K562 (cell line): Measurements from ENCODE around the gene LAPTM5. TPM values are rescaled to one million over a fixed set of nuclear protein-coding genes. Genes with fewer than 3 reads are reported as not detected.

Experiments used
- BHLHE40 ChIP-seq: IDR thresholded peaks from 2 replicates; pipeline ENCODE4 v1.6.1; 2011; ENCODE audit warnings: low read length, improper control_type of control experiment
- CBX3 ChIP-seq, 2 experiments: IDR thresholded peaks; 1 replicate in 1 of 2; 2 replicates in 1 of 2; pipeline ENCODE4 v1.6.1; 2012; ENCODE audit warnings: inconsistent platforms in 2 of 2, low read length in 2 of 2, borderline replicate concordance in 1 of 2, control low read depth in 1 of 2
- CHAMP1 ChIP-seq: fragments of 450-650 bp; IDR thresholded peaks from 2 replicates; pipeline ENCODE4 v1.6.1; 2016; ENCODE audit warnings: mild to moderate bottlenecking
- CREB1 ChIP-seq, 2 experiments: sonication (generic) in 1 of 2; formaldehyde crosslinking in 1 of 2; IDR thresholded peaks; 2 replicates each; pipeline versions ENCODE4 v1.6.1 to v1.8.0; 2012 to 2022; ENCODE audit warnings: inconsistent platforms in 1 of 2, mild to moderate bottlenecking in 1 of 2, missing genetic modification reagents in 1 of 2, moderate library complexity in 1 of 2
- ELF1 ChIP-seq: fragments of 200-800 bp; sonication (Bioruptor generic); IDR thresholded peaks from 2 replicates; pipeline ENCODE4 v1.6.1; 2016; ENCODE audit warnings: missing genetic modification characterization, missing compliant biosample characterization
- FOS ChIP-seq: IDR thresholded peaks from 3 replicates; pipeline ENCODE4 v1.6.1; 2011; ENCODE audit not compliant: insufficient read length; ENCODE audit errors: extremely low read depth
- FOXP1 ChIP-seq: sonication (generic); formaldehyde crosslinking; IDR thresholded peaks from 2 replicates; pipeline ENCODE4 v1.8.0; 2022; ENCODE audit warnings: mild to moderate bottlenecking, missing genetic modification reagents
- GATA2 ChIP-seq: sonication (generic); formaldehyde crosslinking; IDR thresholded peaks from 2 replicates; pipeline ENCODE4 v1.4.0; 2020; ENCODE audit warnings: mild to moderate bottlenecking, missing genetic modification reagents
- LCOR ChIP-seq: sonication (generic); formaldehyde crosslinking; IDR thresholded peaks from 2 replicates; pipeline ENCODE4 v1.8.0; 2022; ENCODE audit warnings: mild to moderate bottlenecking, missing genetic modification reagents
- MAFG ChIP-seq: fragments of 450-650 bp; conservative IDR thresholded peaks from 2 replicates; pipeline ENCODE4 v1.6.1; 2016; ENCODE audit warnings: missing genetic modification characterization, missing compliant biosample characterization
- MCM7 ChIP-seq, 2 experiments: fragments of 450-650 bp; IDR thresholded peaks; 2 replicates each; pipeline ENCODE4 v1.6.1; 2016 to 2018
- MXD1 ChIP-seq: fragments of 250-450 bp; sonication (Bioruptor Pico); IDR thresholded peaks from 2 replicates; pipeline ENCODE4 v1.8.0; 2021; ENCODE audit warnings: borderline replicate concordance, mild to moderate bottlenecking, moderate library complexity; ENCODE audit not compliant: poor library complexity, severe bottlenecking
- NELFE ChIP-seq: IDR thresholded peaks from 2 replicates; pipeline ENCODE4 v1.6.1; 2011; ENCODE audit warnings: mild to moderate bottlenecking; ENCODE audit not compliant: insufficient read depth, insufficient read length
- NFXL1 ChIP-seq: fragments of 450-650 bp; formaldehyde crosslinking; IDR thresholded peaks from 2 replicates; pipeline ENCODE4 v1.4.0; 2021; ENCODE audit warnings: mild to moderate bottlenecking
- NONO ChIP-seq, 2 experiments: fragments of 200-400 bp in 1 of 2; fragments of 450-650 bp in 1 of 2; formaldehyde crosslinking in 1 of 2; IDR thresholded peaks; 2 replicates each; pipeline ENCODE4 v1.6.1; 2017; ENCODE audit warnings: low read depth in 2 of 2, mild to moderate bottlenecking in 2 of 2, moderate library complexity in 2 of 2, low read length in 1 of 2
- NR2F6 ChIP-seq: fragments of 450-650 bp; formaldehyde crosslinking; IDR thresholded peaks from 2 replicates; pipeline ENCODE4 v1.4.0; 2020; ENCODE audit warnings: mild to moderate bottlenecking
- PHF8 ChIP-seq: fragments of 200-600 bp; sonication (generic); IDR thresholded peaks from 2 replicates; pipeline ENCODE4 v1.6.1; 2012; ENCODE audit warnings: mixed run types, mild to moderate bottlenecking, inconsistent platforms, low read length, moderate library complexity, borderline replicate concordance
- PYGO2 ChIP-seq: fragments of 450-650 bp; IDR thresholded peaks from 2 replicates; pipeline ENCODE4 v1.6.1; 2016; ENCODE audit warnings: mild to moderate bottlenecking, missing genetic modification characterization, moderate library complexity, missing compliant biosample characterization
- SREBF2 ChIP-seq: sonication (generic); formaldehyde crosslinking; IDR thresholded peaks from 2 replicates; pipeline ENCODE4 v1.4.0; 2020; ENCODE audit warnings: mild to moderate bottlenecking, missing genetic modification reagents
- ZBTB1 ChIP-seq: sonication (generic); formaldehyde crosslinking; IDR thresholded peaks from 2 replicates; pipeline ENCODE4 v1.8.1; 2023; ENCODE audit warnings: missing genetic modification reagents, low read depth, mild to moderate bottlenecking, borderline replicate concordance
- ZBTB17 ChIP-seq: fragments of 450-650 bp; formaldehyde crosslinking; IDR thresholded peaks from 2 replicates; pipeline ENCODE4 v1.4.0; 2020; ENCODE audit warnings: mild to moderate bottlenecking
- ZNF124 ChIP-seq: sonication (generic); formaldehyde crosslinking; IDR thresholded peaks from 2 replicates; pipeline ENCODE4 v1.8.1; 2022; ENCODE audit warnings: missing genetic modification reagents
- ZNF717 ChIP-seq: fragments of 250-450 bp; sonication (Bioruptor Pico); IDR thresholded peaks from 2 replicates; pipeline ENCODE4 v1.5.0; 2021
- polyA plus RNA-seq, 8 experiments: library from polyadenylated mRNA; depleted of rRNA in 4 of 8; stranded (reverse) in 5 of 8; unstranded in 3 of 8; fragments of >200 nt; fragmentation: Nextera tagmentation in 2 of 8; fragmentation: Illumina TruSeq in 1 of 8; extraction: Ambion mirVana in 2 of 8; extraction: Trizol in 1 of 8; gene quantifications; 2 replicates each; pipeline versions ENCODE4 v1.2.1 to v1.2.3, GENCODE V29; 2011 to 2014; ENCODE audit warnings: inconsistent platforms in 1 of 8, missing spikeins in 1 of 8
- total RNA-seq, 7 experiments: library from RNA; depleted of rRNA in 6 of 7; stranded (reverse); fragments of >200 nt in 6 of 7; fragmentation: Illumina TruSeq in 2 of 7; extraction: Trizol in 2 of 7; gene quantifications; 2 replicates each; pipeline versions ENCODE4 v1.2.1 to v1.2.3, GENCODE V29; 2011 to 2021; ENCODE audit warnings: low replicate concordance in 1 of 7

The LAPTM5 gene
- total and polyA plus RNA-seq, 9 of the 15 experiments (the other 6 are each of a cell fraction or from before 2014, with no cell fraction given), result 2.4 to 47.3 (median 20.3) TPM

DNA sequence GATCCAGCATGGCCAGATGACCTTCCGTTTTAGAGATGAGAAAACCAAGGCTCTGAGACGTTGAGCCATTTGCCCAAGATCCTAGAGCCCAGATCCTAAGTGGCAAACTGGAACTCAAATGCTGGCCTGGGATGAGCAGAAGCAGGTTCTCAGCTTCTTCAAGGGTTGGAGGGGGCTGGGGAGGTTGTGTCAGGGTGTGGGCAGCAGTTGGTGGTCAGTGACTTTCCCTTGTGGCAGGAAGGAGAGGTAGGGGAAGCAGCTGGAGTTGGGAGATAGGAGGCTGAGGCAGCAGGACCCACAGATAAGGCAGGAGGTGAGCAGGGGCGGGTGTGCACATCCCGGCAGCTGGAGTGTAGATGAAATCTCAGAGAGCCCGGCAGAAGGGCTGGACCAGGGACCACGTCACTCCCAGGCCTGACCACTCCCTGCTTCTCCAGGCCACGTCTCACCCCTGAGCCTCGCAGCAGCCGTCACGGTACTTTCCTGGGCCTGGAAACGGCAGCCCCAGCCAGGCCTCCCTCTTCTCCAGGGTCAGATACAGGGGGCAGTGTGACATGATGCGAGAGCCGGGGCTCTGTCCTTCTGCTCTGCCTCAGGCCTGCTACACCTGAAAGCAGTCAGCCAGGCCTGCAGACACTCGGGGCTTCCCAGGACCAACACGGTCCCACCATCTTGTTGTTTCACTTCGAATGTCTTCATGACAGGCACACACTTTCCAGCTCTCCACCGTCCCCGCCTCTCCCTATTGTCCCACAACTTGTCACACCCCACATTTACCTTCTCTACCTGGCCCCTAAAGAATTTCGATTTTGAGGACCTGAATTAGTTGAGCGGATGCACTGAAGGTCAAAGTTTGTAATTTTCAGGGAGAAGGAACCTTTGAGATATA is 11.5 kb upstream of the LAPTM5 start (continued):
- TF ChIP-seq ELF1 (peak; percentile 47; the same call in 1 of the 2 replicates), ZNF717 (CRISPR knock-in tag) (no peak), MXD1 (CRISPR knock-in tag) (peak; percentile 2), BHLHE40 (peak; percentile 95), CREB1 (IDR thresholded peaks at IDR 0.05) (peak; percentile 92), CREB1 (CRISPR knock-in tag; IDR thresholded peaks at IDR 0.05) (peak; percentile 90), NONO (IDR thresholded peaks at IDR 0.05; ENCODE audit: low read depth in 2 of 2, low read length in 1 of 2) (peak in 1 of 2 experiments; percentile 96; a peak in 2 of 4 replicates), LCOR (peak; percentile 97), NFXL1 (0 out of 2 replicates have a peak, but pooled peaks have one; percentile 12), MCM7 (IDR thresholded peaks at IDR 0.05) (peak in 1 of 2 experiments; percentile 98; a peak in 2 of 4 replicates), PYGO2 (peak; percentile 97), GATA2 (CRISPR knock-in tag) (peak; percentile 100), CHAMP1 (peak; percentile 99), FOS (peak; percentile 47), ZBTB17 (CRISPR knock-in tag) (peak; percentile 90), PHF8 (peak; percentile 57; the same call in 1 of the 2 replicates), ZBTB1 (CRISPR knock-in tag) (peak; percentile 86; the same call in 1 of the 2 replicates), FOXP1 (peak; percentile 96), MAFG (tag) (peak; percentile 71; the same call in 1 of the 2 replicates), SREBF2 (CRISPR knock-in tag) (no peak), CBX3 (IDR thresholded peaks at IDR 0.05; ENCODE audit: borderline replicate concordance in 1 of 2, low read length in 2 of 2) (peak in 1 of 2 experiments; percentile 93; a peak in 2 of 3 replicates), NELFE (peak; percentile 53), NR2F6 (peak; percentile 80; the same call in 1 of the 2 replicates), ZNF124 (CRISPR knock-in tag) (no peak)
